ENCODE data around the gene BANK1. TPM values are rescaled to one million over a fixed set of nuclear protein-coding genes. Genes with fewer than 3 reads are reported as not detected.

BANK1 gene
- total RNA-seq, 1 experiment from 2014 or later, result 1.1 TPM

- Mint-ChIP-seq H3K4me3 (no peak overlapping the region), H3K27me3 (ENCODE audit: low read depth) (no peaks in the 10 kb centered on the region), H3K36me3 (ENCODE audit: insufficient read depth in 1 of 3, low read depth in 3 of 3) (peaks cover 7 to 26% (median 9%) of the 10 kb centered on the region in 3 experiments), H3K27ac (no peak overlapping the region), H3K9me3 (peaks cover 29 to 32% of the 10 kb centered on the region in 2 experiments), H3K4me1 (no peaks in the 10 kb centered on the region)
- Histone ChIP-seq H3K9me3 (ENCODE audit: control insufficient read depth, low read depth, low read length) (no peaks in the 10 kb centered on the region), H3K4me2 (ENCODE audit: insufficient read depth, insufficient read length, low read length) (no peak overlapping the region), H2BK20ac (ENCODE audit: low read depth, low read length, poor library complexity, severe bottlenecking) (no peak overlapping the region), H4K8ac (replicated peaks; ENCODE audit: insufficient read length, low read depth, low read length) (no peak overlapping the region), H3K79me2 (ENCODE audit: insufficient read depth, low read length) (no peaks in the 10 kb centered on the region), H3K27ac (ENCODE audit: insufficient read length, low read depth, low read length) (no peak overlapping the region), H3K79me1 (ENCODE audit: insufficient read depth, low read depth, low read length, poor library complexity, severe bottlenecking) (no peaks in the 10 kb centered on the region), H3K27me3 (ENCODE audit: insufficient read depth, low read length) (no peaks in the 10 kb centered on the region), H2BK5ac (ENCODE audit: insufficient read length, low read length) (no peak overlapping the region), H3K56ac (ENCODE audit: insufficient read length, low read depth, low read length) (no peak overlapping the region), H3K23me2 (ENCODE audit: insufficient read length, low read depth, low read length, poor library complexity, severe bottlenecking) (no peaks in the 10 kb centered on the region), H3K4ac (ENCODE audit: low read depth, low read length) (no peak overlapping the region), H2AK5ac (ENCODE audit: insufficient read length, low read length) (no peak overlapping the region), H2BK15ac (ENCODE audit: low read depth, low read length) (no peak overlapping the region), H2BK12ac (ENCODE audit: insufficient read length, low read depth, low read length) (no peak overlapping the region), H3K23ac (ENCODE audit: insufficient read length, low read depth, low read length) (no peak overlapping the region), H4K5ac (ENCODE audit: insufficient read length, low read depth, low read length) (no peak overlapping the region), H4K91ac (ENCODE audit: insufficient read length, low read depth, low read length) (no peak overlapping the region), H2AFZ (ENCODE audit: low read length) (no peak overlapping the region), H4K20me1 (ENCODE audit: control insufficient read depth, insufficient read depth, insufficient read length) (no peaks in the 10 kb centered on the region), H3K14ac (ENCODE audit: insufficient read depth, low read length) (no peak overlapping the region), H3K18ac (ENCODE audit: insufficient read length, low read depth, low read length) (no peak overlapping the region), H2BK120ac (ENCODE audit: low read depth, low read length, poor library complexity, severe bottlenecking) (no peak overlapping the region), H3K9ac (ENCODE audit: extremely low read depth, insufficient read length, low read length) (no peak overlapping the region), H3T11ph (ENCODE audit: low read length) (no peak overlapping the region), H3K4me1 (ENCODE audit: insufficient read depth, low read length) (no peaks in the 10 kb centered on the region)
- DNase-seq, result no peak
- no peak for TF ChIP-seq CTCF (conservative IDR thresholded peaks at IDR 0.05)
Measured at GRCh38 chr4:102104278-102104677, 313.7 kb downstream of the BANK1 start.

Measured in H9 (cell line).